HEK293 (cell line): ENCODE measurements around the gene RAB36.

Experiments used
- CTCF ChIA-PET: fragments of 350-600 bp; formaldehyde crosslinking; extraction: SDS; loops from one replicate; lab custom pipeline; 2021; ENCODE audit warnings: antibody characterized with exemption; lab: Yijun Ruan, JAX
- POLR2A ChIA-PET: fragments of 300-600 bp; formaldehyde crosslinking; extraction: SDS; loops from one replicate; lab custom pipeline; 2020; ENCODE audit warnings: antibody characterized with exemption, inconsistent platforms; lab: Yijun Ruan, JAX
- H3K27ac ChIP-seq: fragments of 200-500 bp; sonication (Bioruptor generic); 2 replicates; pipeline ENCODE4 v1.5.1; 2014; ENCODE audit warnings: low read depth, low read length, control low read depth, inconsistent platforms; ENCODE audit errors: extremely low read depth
- H3K36me3 ChIP-seq, 2 experiments: fragments of 200-500 bp in 1 of 2; sonication (Bioruptor generic) in 1 of 2; 1 replicate in 1 of 2; 2 replicates in 1 of 2; pipeline ENCODE4 v1.5.1; 2014 to 2017; ENCODE audit warnings: inconsistent platforms in 2 of 2, low read length in 2 of 2; ENCODE audit not compliant: control insufficient read depth in 2 of 2, insufficient read depth in 1 of 2
- H3K4me1 ChIP-seq: fragments of 200-500 bp; sonication (Bioruptor generic); 2 replicates; pipeline ENCODE4 v1.5.1; 2014; ENCODE audit warnings: mild to moderate bottlenecking, low read length, inconsistent platforms; ENCODE audit not compliant: control insufficient read depth, insufficient read depth
- H3K4me3 ChIP-seq: 2 replicates; pipeline ENCODE4 v1.5.1; 2011; ENCODE audit warnings: low read depth, mild to moderate bottlenecking, control low read depth, low read length, moderate library complexity
- H3K9me3 ChIP-seq: fragments of 200-500 bp; sonication (Bioruptor generic); 2 replicates; pipeline ENCODE4 v1.5.1; 2014; ENCODE audit warnings: low read depth, low read length, inconsistent platforms; ENCODE audit not compliant: control insufficient read depth, insufficient read depth
- BCL11B ChIP-seq: fragments of 450-650 bp; formaldehyde crosslinking; IDR thresholded peaks from 2 replicates; pipeline ENCODE4 v1.5.1; 2016; ENCODE audit warnings: low read depth, missing biosample characterization, missing genetic modification characterization
- MEIS1 ChIP-seq: sonication (generic); formaldehyde crosslinking; IDR thresholded peaks from 2 replicates; pipeline ENCODE4 v1.8.1; 2022; ENCODE audit warnings: missing genetic modification reagents, mild to moderate bottlenecking, borderline replicate concordance
- PRDM10 ChIP-seq: fragments of 450-650 bp; formaldehyde crosslinking; IDR thresholded peaks from 2 replicates; pipeline ENCODE4 v1.5.1; 2016; ENCODE audit warnings: missing biosample characterization, missing genetic modification characterization
- SP7 ChIP-seq: fragments of 450-650 bp; formaldehyde crosslinking; IDR thresholded peaks from 2 replicates; pipeline ENCODE4 v1.5.1; 2016; ENCODE audit warnings: missing biosample characterization, missing genetic modification characterization
- ZBTB10 ChIP-seq: fragments of 450-650 bp; formaldehyde crosslinking; IDR thresholded peaks from 2 replicates; pipeline ENCODE4 v1.5.1; 2016; ENCODE audit warnings: missing biosample characterization, missing genetic modification characterization
- ZBTB8A ChIP-seq: fragments of 450-650 bp; formaldehyde crosslinking; IDR thresholded peaks from 2 replicates; pipeline ENCODE4 v1.5.1; 2016; ENCODE audit warnings: missing biosample characterization, missing genetic modification characterization
- ZNF112 ChIP-seq: fragments of 450-650 bp; formaldehyde crosslinking; IDR thresholded peaks from 2 replicates; pipeline ENCODE4 v1.5.0; 2017; ENCODE audit warnings: missing biosample characterization, missing genetic modification characterization
- ZNF280D ChIP-seq: fragments of 450-650 bp; formaldehyde crosslinking; IDR thresholded peaks from 2 replicates; pipeline ENCODE4 v1.5.1; 2016; ENCODE audit warnings: missing biosample characterization, missing genetic modification characterization
- ZNF335 ChIP-seq: fragments of 450-650 bp; formaldehyde crosslinking; conservative IDR thresholded peaks from 2 replicates; pipeline ENCODE4 v1.5.1; 2016; ENCODE audit warnings: missing biosample characterization, missing genetic modification characterization
- ZNF350 ChIP-seq: fragments of 450-650 bp; formaldehyde crosslinking; IDR thresholded peaks from 2 replicates; pipeline ENCODE4 v1.5.0; 2017; ENCODE audit warnings: missing biosample characterization, mild to moderate bottlenecking, missing genetic modification characterization
- ZNF37A ChIP-seq: fragments of 450-650 bp; IDR thresholded peaks from 2 replicates; pipeline ENCODE4 v1.5.1; 2018; ENCODE audit warnings: missing biosample characterization, missing genetic modification characterization
- ZNF48 ChIP-seq: fragments of 450-650 bp; formaldehyde crosslinking; IDR thresholded peaks from 2 replicates; pipeline ENCODE4 v1.5.1; 2016; ENCODE audit warnings: missing biosample characterization, missing genetic modification characterization
- ZNF549 ChIP-seq: fragments of 450-650 bp; IDR thresholded peaks from 2 replicates; pipeline ENCODE4 v1.5.1; 2018; ENCODE audit warnings: missing biosample characterization, missing genetic modification characterization, mild to moderate bottlenecking, inconsistent platforms, moderate library complexity
- ZNF558 ChIP-seq: fragments of 450-650 bp; formaldehyde crosslinking; IDR thresholded peaks from 2 replicates; pipeline ENCODE4 v1.5.1; 2016; ENCODE audit warnings: missing biosample characterization, missing genetic modification characterization
- ZNF596 ChIP-seq: fragments of 450-650 bp; IDR thresholded peaks from 2 replicates; pipeline ENCODE4 v1.5.0; 2018; ENCODE audit warnings: missing biosample characterization, mild to moderate bottlenecking, missing genetic modification characterization, moderate library complexity
- ZNF837 ChIP-seq: fragments of 450-650 bp; formaldehyde crosslinking; IDR thresholded peaks from 2 replicates; pipeline ENCODE4 v1.5.1; 2016; ENCODE audit warnings: missing biosample characterization, missing genetic modification characterization
- ZSCAN23 ChIP-seq: fragments of 450-650 bp; formaldehyde crosslinking; IDR thresholded peaks from 2 replicates; pipeline ENCODE4 v1.5.1; 2016; ENCODE audit warnings: missing biosample characterization, missing genetic modification characterization
- TF ChIP-seq, protein P1 (sequence below): fragments of 450-650 bp; formaldehyde crosslinking; IDR thresholded peaks from 2 replicates; pipeline ENCODE4 v1.5.1; 2016; ENCODE audit warnings: missing biosample characterization, missing genetic modification characterization
- TF ChIP-seq, protein P2 (sequence below): fragments of 450-650 bp; formaldehyde crosslinking; IDR thresholded peaks from 2 replicates; pipeline ENCODE4 v1.5.1; 2017; ENCODE audit warnings: missing biosample characterization, missing genetic modification characterization
- TF ChIP-seq, protein P3 (sequence below): fragments of 450-650 bp; formaldehyde crosslinking; IDR thresholded peaks from 2 replicates; pipeline ENCODE4 v1.5.0; 2017; ENCODE audit warnings: missing biosample characterization, missing genetic modification characterization, borderline replicate concordance

RAB36 gene

DNA sequence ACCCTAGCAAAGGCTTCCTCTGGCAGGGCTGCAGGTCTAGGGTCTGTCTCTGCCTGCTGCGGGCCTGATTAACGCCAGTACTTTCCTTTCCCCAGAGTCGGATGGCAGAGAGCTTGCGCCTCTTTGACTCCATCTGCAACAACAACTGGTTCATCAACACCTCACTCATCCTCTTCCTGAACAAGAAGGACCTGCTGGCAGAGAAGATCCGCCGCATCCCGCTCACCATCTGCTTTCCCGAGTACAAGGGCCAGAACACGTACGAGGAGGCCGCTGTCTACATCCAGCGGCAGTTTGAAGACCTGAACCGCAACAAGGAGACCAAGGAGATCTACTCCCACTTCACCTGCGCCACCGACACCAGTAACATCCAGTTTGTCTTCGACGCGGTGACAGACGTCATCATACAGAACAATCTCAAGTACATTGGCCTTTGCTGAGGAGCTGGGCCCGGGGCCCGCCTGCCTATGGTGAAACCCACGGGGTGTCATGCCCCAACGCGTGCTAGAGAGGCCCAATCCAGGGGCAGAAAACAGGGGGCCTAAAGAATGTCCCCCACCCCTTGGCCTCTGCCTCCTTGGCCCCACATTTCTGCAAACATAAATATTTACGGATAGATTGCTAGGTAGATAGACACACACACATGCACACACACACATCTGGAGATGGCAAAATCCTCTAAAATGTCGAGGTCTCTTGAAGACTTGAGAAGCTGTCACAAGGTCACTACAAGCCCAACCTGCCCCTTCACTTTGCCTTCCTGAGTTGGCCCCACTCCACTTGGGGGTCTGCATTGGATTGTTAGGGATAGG, 22.1 kb upstream of the RAB36 start:
- no peaks in the 10 kb centered on the region for H3K9me3 ChIP-seq
- no peaks in the 10 kb centered on the region for H3K4me1 ChIP-seq
- POLR2A ChIA-PET, result interaction anchor here (1.0 kb wide), 1 partner anchor 10 kb away, joined by 3 read pairs; no protein-coding TSS in a partner anchor
- peaks cover 0 to 17% of the 10 kb centered on the region in 2 experiments; a peak in 1 of 3 replicates for H3K36me3 ChIP-seq
- H3K27ac ChIP-seq, result no peak overlapping the region
- no peak overlapping the region for H3K4me3 ChIP-seq
- TF ChIP-seq, protein P1, sequence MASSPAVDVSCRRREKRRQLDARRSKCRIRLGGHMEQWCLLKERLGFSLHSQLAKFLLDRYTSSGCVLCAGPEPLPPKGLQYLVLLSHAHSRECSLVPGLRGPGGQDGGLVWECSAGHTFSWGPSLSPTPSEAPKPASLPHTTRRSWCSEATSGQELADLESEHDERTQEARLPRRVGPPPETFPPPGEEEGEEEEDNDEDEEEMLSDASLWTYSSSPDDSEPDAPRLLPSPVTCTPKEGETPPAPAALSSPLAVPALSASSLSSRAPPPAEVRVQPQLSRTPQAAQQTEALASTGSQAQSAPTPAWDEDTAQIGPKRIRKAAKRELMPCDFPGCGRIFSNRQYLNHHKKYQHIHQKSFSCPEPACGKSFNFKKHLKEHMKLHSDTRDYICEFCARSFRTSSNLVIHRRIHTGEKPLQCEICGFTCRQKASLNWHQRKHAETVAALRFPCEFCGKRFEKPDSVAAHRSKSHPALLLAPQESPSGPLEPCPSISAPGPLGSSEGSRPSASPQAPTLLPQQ (tag by site-specific recombination), result no peak
- no peak for TF ChIP-seq ZNF48 (tag by site-specific recombination)
- TF ChIP-seq, protein P2, sequence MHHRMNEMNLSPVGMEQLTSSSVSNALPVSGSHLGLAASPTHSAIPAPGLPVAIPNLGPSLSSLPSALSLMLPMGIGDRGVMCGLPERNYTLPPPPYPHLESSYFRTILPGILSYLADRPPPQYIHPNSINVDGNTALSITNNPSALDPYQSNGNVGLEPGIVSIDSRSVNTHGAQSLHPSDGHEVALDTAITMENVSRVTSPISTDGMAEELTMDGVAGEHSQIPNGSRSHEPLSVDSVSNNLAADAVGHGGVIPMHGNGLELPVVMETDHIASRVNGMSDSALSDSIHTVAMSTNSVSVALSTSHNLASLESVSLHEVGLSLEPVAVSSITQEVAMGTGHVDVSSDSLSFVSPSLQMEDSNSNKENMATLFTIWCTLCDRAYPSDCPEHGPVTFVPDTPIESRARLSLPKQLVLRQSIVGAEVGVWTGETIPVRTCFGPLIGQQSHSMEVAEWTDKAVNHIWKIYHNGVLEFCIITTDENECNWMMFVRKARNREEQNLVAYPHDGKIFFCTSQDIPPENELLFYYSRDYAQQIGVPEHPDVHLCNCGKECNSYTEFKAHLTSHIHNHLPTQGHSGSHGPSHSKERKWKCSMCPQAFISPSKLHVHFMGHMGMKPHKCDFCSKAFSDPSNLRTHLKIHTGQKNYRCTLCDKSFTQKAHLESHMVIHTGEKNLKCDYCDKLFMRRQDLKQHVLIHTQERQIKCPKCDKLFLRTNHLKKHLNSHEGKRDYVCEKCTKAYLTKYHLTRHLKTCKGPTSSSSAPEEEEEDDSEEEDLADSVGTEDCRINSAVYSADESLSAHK (tag by site-specific recombination), result no peak
- TF ChIP-seq ZNF596 (tag by site-specific recombination), result no peak
- TF ChIP-seq ZNF350 (tag by site-specific recombination), result no peak
- TF ChIP-seq ZNF558 (tag by site-specific recombination), result no peak
- TF ChIP-seq MEIS1, result no peak
- TF ChIP-seq ZNF112 (tag by site-specific recombination), result no peak
- no peak for TF ChIP-seq ZBTB10 (tag by site-specific recombination)
- no peak for TF ChIP-seq ZNF280D (tag by site-specific recombination)
- TF ChIP-seq ZNF37A (tag by site-specific recombination), result no peak
- no peak for TF ChIP-seq PRDM10 (tag by site-specific recombination)
- TF ChIP-seq ZSCAN23 (tag by site-specific recombination), result no peak
- TF ChIP-seq BCL11B (tag by site-specific recombination), result no peak
- TF ChIP-seq SP7 (tag by site-specific recombination), result no peak
- no peak for TF ChIP-seq ZNF335
- TF ChIP-seq ZNF549, result no peak
- no peak for TF ChIP-seq ZNF837 (tag by site-specific recombination)
- TF ChIP-seq, protein P3, sequence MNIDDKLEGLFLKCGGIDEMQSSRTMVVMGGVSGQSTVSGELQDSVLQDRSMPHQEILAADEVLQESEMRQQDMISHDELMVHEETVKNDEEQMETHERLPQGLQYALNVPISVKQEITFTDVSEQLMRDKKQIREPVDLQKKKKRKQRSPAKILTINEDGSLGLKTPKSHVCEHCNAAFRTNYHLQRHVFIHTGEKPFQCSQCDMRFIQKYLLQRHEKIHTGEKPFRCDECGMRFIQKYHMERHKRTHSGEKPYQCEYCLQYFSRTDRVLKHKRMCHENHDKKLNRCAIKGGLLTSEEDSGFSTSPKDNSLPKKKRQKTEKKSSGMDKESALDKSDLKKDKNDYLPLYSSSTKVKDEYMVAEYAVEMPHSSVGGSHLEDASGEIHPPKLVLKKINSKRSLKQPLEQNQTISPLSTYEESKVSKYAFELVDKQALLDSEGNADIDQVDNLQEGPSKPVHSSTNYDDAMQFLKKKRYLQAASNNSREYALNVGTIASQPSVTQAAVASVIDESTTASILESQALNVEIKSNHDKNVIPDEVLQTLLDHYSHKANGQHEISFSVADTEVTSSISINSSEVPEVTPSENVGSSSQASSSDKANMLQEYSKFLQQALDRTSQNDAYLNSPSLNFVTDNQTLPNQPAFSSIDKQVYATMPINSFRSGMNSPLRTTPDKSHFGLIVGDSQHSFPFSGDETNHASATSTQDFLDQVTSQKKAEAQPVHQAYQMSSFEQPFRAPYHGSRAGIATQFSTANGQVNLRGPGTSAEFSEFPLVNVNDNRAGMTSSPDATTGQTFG, result no peak
- TF ChIP-seq ZBTB8A (tag by site-specific recombination), result no peak
- CTCF ChIA-PET, result interaction anchor here (1.0 to 11.3 kb wide), 4 partner anchors 159 to 660 kb away, joined by 3 to 304 read pairs (median 4); no protein-coding TSS in a partner anchor
